Transverse colon (tissue), 4 donors: ENCODE results near the gene TYW1B. TPM values are rescaled to one million over a fixed set of nuclear protein-coding genes. Genes with fewer than 3 reads are reported as not detected.
A peak's percentile ranks its signal among the peaks of the same experiment; 100 is the strongest.
"Not testable (repeated sequence)": the region's sequence is repeated elsewhere in the genome, so short reads cannot be mapped to it uniquely, and the experiment has no call there.

Experiments
- DNase-seq: peaks from one replicate; pipeline ENCODE4 v3.0.0-alpha.2; 2019
- H3K27ac ChIP-seq, 4 donors: fragments of 200-600 bp; sonication (generic); 2 replicates each; pipeline ENCODE4 v1.5.1; 2016 to 2018; ENCODE audit warnings: inconsistent platforms in 4 of 4
- H3K27me3 ChIP-seq: fragments of 200-600 bp; sonication (generic); 2 replicates; pipeline ENCODE4 v1.5.1; 2017; ENCODE audit warnings: inconsistent platforms
- H3K36me3 ChIP-seq, 4 donors: fragments of 200-600 bp; sonication (generic); 2 replicates each; pipeline ENCODE4 v1.5.1; 2017 to 2019; ENCODE audit warnings: inconsistent platforms in 4 of 4
- H3K4me1 ChIP-seq, 4 donors: fragments of 200-600 bp; sonication (generic); 2 replicates each; pipeline ENCODE4 v1.5.1; 2017 to 2020; ENCODE audit warnings: inconsistent platforms in 4 of 4
- H3K4me3 ChIP-seq, 4 donors: fragments of 200-600 bp; sonication (generic); 1 replicate in 1 of 4; 2 replicates in 3 of 4; pipeline versions ENCODE4 v1.5.1 to v1.6.1; 2017 to 2019; ENCODE audit warnings: inconsistent platforms in 4 of 4
- H3K9me3 ChIP-seq, 2 donors: fragments of 200-600 bp; sonication (generic); 2 replicates each; pipeline ENCODE4 v1.5.1; 2017 to 2019; ENCODE audit warnings: inconsistent platforms in 2 of 2
- CTCF ChIP-seq, 5 experiments: fragments of 200-600 bp in 3 of 5; fragments of 450-650 bp in 2 of 5; sonication (generic) in 3 of 5; IDR thresholded peaks; 1 replicate in 2 of 5; 2 replicates in 3 of 5; pipeline ENCODE4 v1.5.1; 2016 to 2017; ENCODE audit warnings: antibody characterized with exemption in 5 of 5, inconsistent platforms in 3 of 5, mild to moderate bottlenecking in 2 of 5, moderate library complexity in 1 of 5
- POLR2A ChIP-seq: fragments of 450-650 bp; IDR thresholded peaks from one replicate; pipeline ENCODE4 v1.6.1; 2016; ENCODE audit warnings: antibody characterized with exemption, mild to moderate bottlenecking, moderate library complexity
- POLR2AphosphoS5 ChIP-seq, 3 donors: sonication (generic); formaldehyde crosslinking; IDR thresholded peaks; one replicate each; pipeline ENCODE4 v1.6.1; 2016; ENCODE audit warnings: antibody characterized with exemption in 3 of 3
- WGBS, 2 donors: methylation state at CpG; one replicate each; pipeline ENCODE4 v1.1.5; 2018; ENCODE audit warnings: low coverage in 1 of 2; 5-methylcytosine and 5-hydroxymethylcytosine counted together
- in situ Hi-C, 4 donors: fragments of 200-750 bp; cut with MboI; loops; one replicate each; pipeline versions ENCODE4 v1.15.0 to v1.15.1; 2017; ENCODE audit warnings: low sequenced_read_pairs in 3 of 4, low pct_ligation_motif_present in 1 of 4, low pct_unique_long_range_greater_than_20kb in 1 of 4
- intact Hi-C: fragments of 100-400 bp; cut with DNase I; formaldehyde crosslinking; loops from one replicate; pipeline ENCODE4 v1.15.1; 2023; ENCODE audit warnings: low total_unique reads
- total RNA-seq, 4 donors: library from RNA; depleted of rRNA; stranded (reverse); fragments of >200 nt; gene quantifications; one replicate each; pipeline ENCODE4 v1.1.0, GENCODE V29; 2016

The TYW1B gene
- 10 to 100 TPM in 1 of 4 donors, 1 to 10 TPM in 3; 3.7 to 12.1 (median 9.6) TPM for total RNA-seq

- 0% methylated on average over 7 to 36 of the region's 49 CpGs for WGBS, 2 donors
- TF ChIP-seq POLR2AphosphoS5 (IDR thresholded peaks at IDR 0.05) (peak; percentile 96 to 98 (median 98)), POLR2A (peak; percentile 90), CTCF (IDR thresholded peaks at IDR 0.05) (peak in 2 of 5 experiments; percentile 47 to 50)
- H3K27me3 ChIP-seq, H3K9me3 ChIP-seq, intact Hi-C loops: not testable (repeated sequence)
- Histone ChIP-seq H3K4me3 (peak within 1 kb of the TSS; percentile 54 to 73 (median 69)), H3K4me1 (peaks cover 7 to 25% (median 20%) of the 10 kb centered on the region in 4 donors), H3K27ac (peak within 1 kb of the TSS; percentile 95 to 97 (median 96)), H3K36me3 (peaks cover 0 to 12% (median 6%) of the 10 kb centered on the region in 4 donors)
- in situ Hi-C loops = loop anchor here in 1 of 4 donors (10.0 kb wide), 1 partner anchor 87 kb away; no protein-coding TSS in a partner anchor
- DNase-seq = peak; percentile 98
Observed at GRCh38 chr7:72827839-72828591, at the start of gene TYW1B. TSS of gene TYW1B (minus strand) at chr7:72828200. CDS start at chr7:72828075, 125 bp downstream.

GRCh38 chr7:72867591-72867990 lies 39.6 kb upstream of the TYW1B start:
- H3K4me3 ChIP-seq, H3K27me3 ChIP-seq, DNase-seq, H3K9me3 ChIP-seq, H3K27ac ChIP-seq, H3K4me1 ChIP-seq, in situ Hi-C loops, H3K36me3 ChIP-seq, intact Hi-C loops: not testable (repeated sequence)
- 59 to 60% methylated on average over 2 to 6 of the region's 7 CpGs for WGBS, 2 donors

- DNase-seq, H3K9me3 ChIP-seq, H3K27me3 ChIP-seq, H3K36me3 ChIP-seq, H3K4me1 ChIP-seq, H3K4me3 ChIP-seq, in situ Hi-C loops, intact Hi-C loops, H3K27ac ChIP-seq: not testable (repeated sequence)
- 79 to 83% methylated on average over 6 to 9 of the region's 9 CpGs for WGBS, 2 donors
Observed at GRCh38 chr7:72858846-72859400, 30.9 kb upstream of the TYW1B start.

GRCh38 chr7:72857925-72858324 lies 29.9 kb upstream of the TYW1B start:
- intact Hi-C loops, H3K4me1 ChIP-seq, in situ Hi-C loops, H3K4me3 ChIP-seq, H3K36me3 ChIP-seq, DNase-seq, H3K9me3 ChIP-seq, H3K27me3 ChIP-seq, H3K27ac ChIP-seq: not testable (repeated sequence)
- 26 to 30% methylated on average over 1 of the region's 1 CpG for whole genome bisulfite sequencing, 2 donors

GRCh38 chr7:72855261-72855660 lies 27.3 kb upstream of the TYW1B start:
- intact Hi-C loops, H3K27ac ChIP-seq, H3K4me1 ChIP-seq, H3K36me3 ChIP-seq, in situ Hi-C loops, H3K27me3 ChIP-seq, DNase-seq, H3K4me3 ChIP-seq, H3K9me3 ChIP-seq: not testable (repeated sequence)
- 55 to 99% methylated on average over 2 to 5 of the region's 6 CpGs for WGBS, 2 donors

- in situ Hi-C loops, H3K36me3 ChIP-seq, H3K4me3 ChIP-seq, H3K9me3 ChIP-seq, DNase-seq, H3K27ac ChIP-seq, H3K27me3 ChIP-seq, H3K4me1 ChIP-seq, intact Hi-C loops: not testable (repeated sequence)
- WGBS, 2 donors = 86% methylated on average over 1 of the region's 2 CpGs; no CpG with 5 or more reads in 1 of the 2 donors
Observed at GRCh38 chr7:72852937-72853336, 24.9 kb upstream of the TYW1B start.

- H3K36me3 ChIP-seq, H3K9me3 ChIP-seq, H3K4me1 ChIP-seq, intact Hi-C loops, H3K4me3 ChIP-seq, H3K27me3 ChIP-seq, in situ Hi-C loops, DNase-seq, H3K27ac ChIP-seq: not testable (repeated sequence)
- WGBS, 2 donors = 81% methylated on average over 3 of the region's 3 CpGs; no CpG with 5 or more reads in 1 of the 2 donors
Observed at GRCh38 chr7:72850746-72851145, 22.7 kb upstream of the TYW1B start.

GRCh38 chr7:72844146-72844545 lies 16.1 kb upstream of the TYW1B start:
- DNase-seq, H3K9me3 ChIP-seq, H3K4me3 ChIP-seq, in situ Hi-C loops, H3K27ac ChIP-seq, intact Hi-C loops, H3K4me1 ChIP-seq, H3K27me3 ChIP-seq, H3K36me3 ChIP-seq: not testable (repeated sequence)
- 88 to 96% methylated on average over 3 to 15 of the region's 15 CpGs for WGBS, 2 donors

- 84% methylated on average over 4 of the region's 4 CpGs; no CpG with 5 or more reads in 1 of the 2 donors for WGBS, 2 donors
Observed at GRCh38 chr7:72843166-72843565, 15.2 kb upstream of the TYW1B start.

More at GRCh38 chr7:72843166-72843565, 15.2 kb upstream of the TYW1B start:
- H3K4me3 ChIP-seq, in situ Hi-C loops, H3K36me3 ChIP-seq, H3K27ac ChIP-seq, intact Hi-C loops, H3K27me3 ChIP-seq, H3K9me3 ChIP-seq, H3K4me1 ChIP-seq, DNase-seq: not testable (repeated sequence)
